Fibroblast of pulmonary artery (primary cell): Measurements from ENCODE around the gene TP53AIP1.

ENCODE experiments used
- DNase-seq: peaks from one replicate; pipeline ENCODE4 v3.0.0-alpha.2; 2010; ENCODE audit warnings: low read depth
- H3K4me3 ChIP-seq: replicated peaks from 2 replicates; pipeline ENCODE4 v1.5.1; 2011; ENCODE audit warnings: low read depth, mild to moderate bottlenecking, control low read depth, low read length, moderate library complexity
- TF ChIP-seq, protein P1 (sequence below): IDR thresholded peaks from 2 replicates; pipeline ENCODE4 v1.5.1; 2011; ENCODE audit warnings: mild to moderate bottlenecking, control low read depth, low read length, inconsistent platforms; ENCODE audit errors: missing control alignments

The TP53AIP1 gene

GRCh38 chr11:128939591-128939990 lies 3.1 kb downstream of the TP53AIP1 start:
- H3K4me3 ChIP-seq, result no peak overlapping the region
- TF ChIP-seq, protein P1, sequence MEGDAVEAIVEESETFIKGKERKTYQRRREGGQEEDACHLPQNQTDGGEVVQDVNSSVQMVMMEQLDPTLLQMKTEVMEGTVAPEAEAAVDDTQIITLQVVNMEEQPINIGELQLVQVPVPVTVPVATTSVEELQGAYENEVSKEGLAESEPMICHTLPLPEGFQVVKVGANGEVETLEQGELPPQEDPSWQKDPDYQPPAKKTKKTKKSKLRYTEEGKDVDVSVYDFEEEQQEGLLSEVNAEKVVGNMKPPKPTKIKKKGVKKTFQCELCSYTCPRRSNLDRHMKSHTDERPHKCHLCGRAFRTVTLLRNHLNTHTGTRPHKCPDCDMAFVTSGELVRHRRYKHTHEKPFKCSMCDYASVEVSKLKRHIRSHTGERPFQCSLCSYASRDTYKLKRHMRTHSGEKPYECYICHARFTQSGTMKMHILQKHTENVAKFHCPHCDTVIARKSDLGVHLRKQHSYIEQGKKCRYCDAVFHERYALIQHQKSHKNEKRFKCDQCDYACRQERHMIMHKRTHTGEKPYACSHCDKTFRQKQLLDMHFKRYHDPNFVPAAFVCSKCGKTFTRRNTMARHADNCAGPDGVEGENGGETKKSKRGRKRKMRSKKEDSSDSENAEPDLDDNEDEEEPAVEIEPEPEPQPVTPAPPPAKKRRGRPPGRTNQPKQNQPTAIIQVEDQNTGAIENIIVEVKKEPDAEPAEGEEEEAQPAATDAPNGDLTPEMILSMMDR, result no peak
- no peak for DNase-seq

DNA sequence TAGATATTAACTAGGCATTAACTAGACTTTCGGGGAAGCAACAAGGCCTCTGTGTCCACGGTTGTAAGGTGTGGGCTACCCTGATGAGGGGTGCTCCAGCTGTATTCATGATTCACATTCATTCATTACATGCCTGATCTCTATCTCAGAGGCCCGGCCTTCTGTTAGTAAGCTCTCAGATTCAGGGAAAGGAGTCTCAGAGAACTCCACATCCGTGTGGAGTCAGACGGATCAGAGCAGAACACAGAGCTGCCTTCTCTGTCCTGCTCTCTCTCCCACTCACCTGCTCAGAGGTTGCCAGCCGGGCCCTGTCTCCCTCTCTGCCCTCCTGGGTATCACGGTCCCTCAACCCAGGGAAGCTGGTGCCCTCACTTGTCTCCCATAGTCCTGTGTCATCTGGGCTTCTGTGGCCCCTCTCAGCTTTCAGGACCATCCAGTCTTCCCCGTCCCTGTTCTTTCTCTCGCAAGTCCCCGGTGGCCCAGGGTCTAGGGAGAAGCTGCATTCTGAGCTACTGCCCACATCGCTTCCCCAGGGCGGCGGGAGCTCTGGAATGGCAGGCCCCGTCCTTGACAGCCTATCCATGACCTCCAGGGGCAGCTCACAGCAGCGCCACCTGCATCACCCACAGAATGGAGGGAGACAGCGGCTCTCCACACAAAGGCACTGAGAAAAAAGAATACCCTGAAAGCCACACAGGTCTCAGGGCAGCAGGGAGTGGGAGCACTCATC lies 4.3 kb downstream of the TP53AIP1 start:
- TF ChIP-seq, protein P1, result no peak
- no peak for DNase-seq
- H3K4me3 ChIP-seq, result no peak overlapping the region

DNA sequence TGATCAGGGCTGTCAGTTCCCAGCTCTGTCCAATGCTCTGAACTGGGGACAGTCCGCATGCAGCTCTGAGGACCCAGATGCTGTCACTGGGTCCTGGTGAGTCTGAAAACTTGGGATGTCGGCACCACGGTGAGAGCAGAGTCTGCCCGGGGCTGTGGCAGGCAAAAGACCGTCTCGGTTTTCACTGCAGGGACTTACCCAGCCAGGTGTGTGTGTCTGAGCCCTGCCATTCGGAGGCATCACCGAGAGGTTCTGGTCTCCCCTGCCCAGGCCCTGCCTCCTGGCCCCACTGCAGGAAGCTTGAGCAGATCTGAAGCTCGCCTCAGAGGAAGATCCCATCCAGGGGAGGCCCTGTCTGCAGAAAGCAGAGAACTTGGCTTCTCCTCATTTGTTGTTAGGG lies 5.2 kb downstream of the TP53AIP1 start:
- TF ChIP-seq, protein P1, result no peak
- no peak for DNase-seq
- no peak overlapping the region for H3K4me3 ChIP-seq

- no peak for DNase-seq
- no peak overlapping the region for H3K4me3 ChIP-seq
- TF ChIP-seq, protein P1, result no peak
Observed at GRCh38 chr11:128936606-128937251, 5.9 kb downstream of the TP53AIP1 start.

DNA sequence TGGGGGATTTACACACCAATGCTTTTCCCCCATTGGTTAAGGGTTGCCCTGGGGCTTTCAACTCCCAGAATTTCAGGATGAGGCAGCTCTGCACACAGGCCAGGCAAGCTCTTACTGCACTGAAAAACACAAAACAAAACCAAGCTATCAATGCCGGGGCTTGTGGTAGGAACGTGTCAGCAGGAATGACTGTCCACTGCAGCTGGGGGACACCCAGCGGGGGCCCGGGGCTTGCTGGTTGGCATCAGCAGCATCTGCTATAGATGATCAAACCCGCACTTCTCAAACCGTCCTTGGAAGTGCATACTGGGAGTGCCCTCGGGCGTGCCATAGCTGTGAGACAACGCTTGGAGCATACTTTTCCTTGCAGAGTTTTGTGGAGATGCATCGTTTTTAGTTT lies 7.7 kb downstream of the TP53AIP1 start:
- TF ChIP-seq, protein P1, result no peak
- no peak for DNase-seq
- no peak overlapping the region for H3K4me3 ChIP-seq

GRCh38 chr11:128934351-128934750 lies 8.3 kb downstream of the TP53AIP1 start:
- TF ChIP-seq, protein P1, result no peak
- H3K4me3 ChIP-seq, result no peak overlapping the region
- DNase-seq, result no peak
